ENCODE measurements around the gene GAB2. TPM values are rescaled to one million over a fixed set of nuclear protein-coding genes. Genes with fewer than 3 reads are reported as not detected.
A peak's percentile ranks its signal among the peaks of the same experiment; 100 is the strongest.

GAB2 gene
- total and polyA plus RNA-seq, 2 of the 4 experiments (the other 2 are of a cell fraction), result 3.3 to 5.9 TPM

DNA sequence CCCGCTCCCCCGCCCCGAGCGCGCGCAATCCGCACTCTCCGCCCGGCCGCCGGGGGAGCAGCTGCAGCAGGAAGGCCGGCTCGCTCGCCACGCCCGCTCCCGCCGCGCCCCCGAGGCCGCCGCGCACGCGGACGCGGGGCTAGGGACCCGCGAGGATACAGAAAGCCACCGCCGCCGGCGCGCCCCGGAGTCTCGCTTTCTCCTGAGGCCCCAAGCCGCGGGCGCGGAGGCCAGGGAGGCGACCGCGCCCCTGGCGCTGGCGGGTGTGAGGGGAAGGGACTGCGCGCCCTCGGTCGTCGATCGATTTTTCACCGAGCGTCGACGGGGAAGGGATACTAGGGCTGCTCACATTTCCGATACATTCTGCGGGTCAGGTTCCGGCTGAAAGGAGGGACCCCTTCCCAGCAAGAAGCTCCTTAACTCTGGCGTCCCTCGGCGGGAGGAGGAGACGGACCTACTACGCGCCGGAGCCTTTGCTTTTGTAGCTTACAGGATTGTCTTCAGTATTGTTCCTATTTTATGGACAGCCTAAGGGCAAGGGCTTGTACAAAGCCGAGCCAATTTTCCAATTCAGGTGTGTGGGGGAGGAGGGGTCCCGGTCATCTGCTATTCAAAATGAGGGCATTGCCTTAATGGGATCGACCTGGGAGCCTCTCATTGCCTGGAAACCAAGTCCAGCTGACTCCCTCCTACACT is 416 bp upstream of the GAB2 start (continued):
- TF ChIP-seq SMC3 (IDR thresholded peaks at IDR 0.05; ENCODE audit: low read depth, low read length) (no peak), RAD21 (IDR thresholded peaks at IDR 0.05; ENCODE audit: low read length) (no peak)

DNA sequence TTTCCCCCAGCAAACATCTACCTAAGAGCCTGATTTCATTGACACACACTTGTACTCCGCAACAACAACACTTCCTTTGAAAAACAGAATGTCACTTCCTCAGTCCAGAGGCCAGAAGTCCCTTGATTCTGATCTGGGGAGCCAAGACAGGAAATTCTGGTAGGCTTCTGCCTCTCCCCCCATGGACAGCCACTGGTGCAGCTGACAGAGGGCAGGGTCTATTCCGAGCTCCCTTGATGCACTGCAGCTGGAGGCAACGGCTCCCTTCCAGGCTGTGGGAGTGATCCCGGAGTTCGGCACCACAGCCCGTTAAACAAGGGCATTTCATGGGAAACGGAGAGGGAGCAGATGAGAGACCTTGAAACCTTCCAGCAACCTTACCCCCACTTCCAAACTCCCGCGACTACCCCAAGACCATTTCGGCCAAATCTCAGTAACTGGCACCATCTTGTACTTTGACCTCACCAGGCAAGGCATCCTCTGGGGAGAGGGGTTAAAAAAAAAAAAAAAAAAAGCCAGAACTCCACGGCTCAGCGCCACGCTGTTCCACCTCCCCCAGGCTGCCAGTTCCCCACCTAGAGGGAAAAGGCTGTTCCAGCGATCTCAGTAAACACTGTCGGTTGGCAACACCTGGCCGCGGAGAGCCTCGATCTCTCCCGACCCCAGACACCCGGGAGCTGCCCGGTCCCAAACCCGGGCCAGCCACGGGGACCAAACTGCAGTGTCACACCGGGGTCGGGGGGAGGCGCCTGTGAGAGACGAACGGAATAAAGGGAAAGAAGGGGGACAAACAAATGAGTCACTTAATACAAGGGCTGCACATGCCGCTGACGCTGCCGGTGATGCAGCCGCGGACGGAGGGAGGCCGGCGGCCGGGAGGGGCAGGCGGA is 1.1 kb downstream of the GAB2 start:
- Histone ChIP-seq H4K5ac (ENCODE audit: low read depth, low read length) (no peak overlapping the region), H3K23ac (ENCODE audit: low read depth, low read length) (peak overlapping the region; percentile 61), H3K4me2 (ENCODE audit: low read depth, low read length) (peak overlapping the region; percentile 89), H2BK5ac (ENCODE audit: low read depth, low read length, poor library complexity, severe bottlenecking) (peak overlapping the region; percentile 51), H3K14ac (replicated peaks; ENCODE audit: low read depth, low read length) (peak overlapping the region; percentile 51), H4K91ac (ENCODE audit: insufficient read depth, low read depth, low read length) (peak overlapping the region; percentile 77), H2AFZ (replicated peaks; ENCODE audit: low read length, poor library complexity) (peak overlapping the region; percentile 88), H3K27me3 (ENCODE audit: control insufficient read depth, insufficient read depth, low read length) (no peaks in the 10 kb centered on the region), H3K4me1 (ENCODE audit: control insufficient read depth, insufficient read depth, low read length) (peaks cover 19% of the 10 kb centered on the region), H3K27ac (ENCODE audit: insufficient read depth, low read length) (peak overlapping the region; percentile 84), H2AK9ac (replicated peaks; ENCODE audit: low read depth, low read length, poor library complexity) (peak overlapping the region; percentile 82), H4K20me1 (ENCODE audit: insufficient read depth, low read length) (peaks cover 5% of the 10 kb centered on the region), H3K18ac (ENCODE audit: low read depth, low read length) (peak overlapping the region; percentile 39; the same call in 1 of the 2 replicates), H3K56ac (ENCODE audit: extremely low read depth, insufficient read depth, low read length) (peak overlapping the region; percentile 82), H4K8ac (ENCODE audit: low read depth in 2 of 2, low read length in 2 of 2) (peak overlapping the region; percentile 41 to 80), H3K9me1 (ENCODE audit: insufficient read depth, low read length) (peaks cover 11% of the 10 kb centered on the region), H2BK20ac (ENCODE audit: low read depth, low read length) (peak overlapping the region; percentile 6; the same call in 1 of the 2 replicates), H3K4ac (ENCODE audit: low read depth, low read length) (peak overlapping the region; percentile 81), H3K36me3 (ENCODE audit: control insufficient read depth, insufficient read depth, low read length) (no peaks in the 10 kb centered on the region), H2BK120ac (ENCODE audit: low read depth, low read length) (peak overlapping the region; percentile 53), H3K9me3 (ENCODE audit: control insufficient read depth, insufficient read depth, low read length) (no peaks in the 10 kb centered on the region), H3K79me1 (ENCODE audit: low read depth in 1 of 2, low read length in 2 of 2) (peaks cover 6 to 33% of the 10 kb centered on the region in 2 experiments), H2AK5ac (ENCODE audit: low read depth, low read length) (0 out of 2 replicates have a peak overlapping the region, but pooled peaks have one; percentile 20), H3K9ac (ENCODE audit: low read depth, low read length) (peak overlapping the region; percentile 69), H2BK15ac (ENCODE audit: low read depth, low read length) (peak overlapping the region; percentile 71; the same call in 2 of the 3 replicates), H3K4me3 (ENCODE audit: insufficient read depth, low read depth, low read length) (peak overlapping the region; percentile 86)
- WGBS, 2 experiments (ENCODE audit: extremely low coverage in 2 of 2, insufficient read length in 1 of 2), result 0% methylated on average over 9 of the region's 38 CpGs; no CpG with 5 or more reads in 1 of the 2 experiments
- peak; percentile 87 for DNase-seq
- CTCF ChIA-PET, result interaction anchor here (0.5 to 3.3 kb wide), 4 partner anchors 9 to 148 kb away, joined by 3 to 19 read pairs (median 3); no protein-coding TSS in a partner anchor
- dilution Hi-C loops (cut with HindIII; ENCODE audit: low sequenced_read_pairs, unreplicated experiment) (no loop called here), intact Hi-C loops (cut with micrococcal nuclease) (loop anchor here (1.0 to 2.0 kb wide), 3 partner anchors 146 to 268 kb away; no protein-coding TSS in a partner anchor), in situ Hi-C loops (cut with MboI; ENCODE audit: low sequenced_read_pairs) (loop anchor here (10.0 kb wide), 1 partner anchor 282 kb away; the partner anchor contains the start of gene ALG8)
- POLR2A ChIA-PET (ENCODE audit: unreplicated experiment), result no interaction called here
- BruUV-seq (replicated peaks), result no TSS peak
- ATAC-seq (ENCODE audit: low read depth), result peak; percentile 64
- TF ChIP-seq MAZ (IDR thresholded peaks at IDR 0.05; ENCODE audit: borderline replicate concordance, low read depth, low read length) (peak; percentile 85), CEBPB (IDR thresholded peaks at IDR 0.05; ENCODE audit: low read depth, low read length) (no peak), NFE2L2 (IDR thresholded peaks at IDR 0.05; ENCODE audit: low read depth, low read length) (peak; percentile 54), SMC3 (IDR thresholded peaks at IDR 0.05; ENCODE audit: low read depth, low read length) (peak; percentile 66), MXI1 (IDR thresholded peaks at IDR 0.05; ENCODE audit: borderline replicate concordance, low read depth, low read length) (peak; percentile 72), BHLHE40 (IDR thresholded peaks at IDR 0.05; ENCODE audit: low read depth, low read length) (peak; percentile 99), RCOR1 (IDR thresholded peaks at IDR 0.05; ENCODE audit: insufficient replicate concordance, low read length) (no peak)
- TF ChIP-seq, protein P1, sequence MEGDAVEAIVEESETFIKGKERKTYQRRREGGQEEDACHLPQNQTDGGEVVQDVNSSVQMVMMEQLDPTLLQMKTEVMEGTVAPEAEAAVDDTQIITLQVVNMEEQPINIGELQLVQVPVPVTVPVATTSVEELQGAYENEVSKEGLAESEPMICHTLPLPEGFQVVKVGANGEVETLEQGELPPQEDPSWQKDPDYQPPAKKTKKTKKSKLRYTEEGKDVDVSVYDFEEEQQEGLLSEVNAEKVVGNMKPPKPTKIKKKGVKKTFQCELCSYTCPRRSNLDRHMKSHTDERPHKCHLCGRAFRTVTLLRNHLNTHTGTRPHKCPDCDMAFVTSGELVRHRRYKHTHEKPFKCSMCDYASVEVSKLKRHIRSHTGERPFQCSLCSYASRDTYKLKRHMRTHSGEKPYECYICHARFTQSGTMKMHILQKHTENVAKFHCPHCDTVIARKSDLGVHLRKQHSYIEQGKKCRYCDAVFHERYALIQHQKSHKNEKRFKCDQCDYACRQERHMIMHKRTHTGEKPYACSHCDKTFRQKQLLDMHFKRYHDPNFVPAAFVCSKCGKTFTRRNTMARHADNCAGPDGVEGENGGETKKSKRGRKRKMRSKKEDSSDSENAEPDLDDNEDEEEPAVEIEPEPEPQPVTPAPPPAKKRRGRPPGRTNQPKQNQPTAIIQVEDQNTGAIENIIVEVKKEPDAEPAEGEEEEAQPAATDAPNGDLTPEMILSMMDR (conservative IDR thresholded peaks at IDR 0.05; ENCODE audit: low read depth, low read length), result peak; percentile 64
- TF ChIP-seq, protein P2, sequence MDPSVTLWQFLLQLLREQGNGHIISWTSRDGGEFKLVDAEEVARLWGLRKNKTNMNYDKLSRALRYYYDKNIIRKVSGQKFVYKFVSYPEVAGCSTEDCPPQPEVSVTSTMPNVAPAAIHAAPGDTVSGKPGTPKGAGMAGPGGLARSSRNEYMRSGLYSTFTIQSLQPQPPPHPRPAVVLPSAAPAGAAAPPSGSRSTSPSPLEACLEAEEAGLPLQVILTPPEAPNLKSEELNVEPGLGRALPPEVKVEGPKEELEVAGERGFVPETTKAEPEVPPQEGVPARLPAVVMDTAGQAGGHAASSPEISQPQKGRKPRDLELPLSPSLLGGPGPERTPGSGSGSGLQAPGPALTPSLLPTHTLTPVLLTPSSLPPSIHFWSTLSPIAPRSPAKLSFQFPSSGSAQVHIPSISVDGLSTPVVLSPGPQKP (IDR thresholded peaks at IDR 0.05; ENCODE audit: borderline replicate concordance, low read depth, low read length), result no peak

Measured in IMR-90 (cell line).